Stimulated activated CD8-positive, alpha-beta memory T cell treated with anti-CD3 and anti-CD28 coated beads, Interleukin-2, amount 100 ng/mL, for 1 hour (primary cell): ENCODE results near the gene EGLN2.
"Not testable (repeated sequence)": the region's sequence is repeated elsewhere in the genome, so short reads cannot be mapped to it uniquely, and the experiment has no call there.

ENCODE experiments used
- DNase-seq, 2 donors: peaks; one replicate each; pipeline ENCODE4 v3.0.0-alpha.2; 2020; ENCODE audit warnings: low read depth in 2 of 2

The EGLN2 gene

GRCh38 chr19:40802300-40803169 lies 3.5 kb downstream of the EGLN2 start:
- DNase-seq, result no peak

- no peak for DNase-seq
These were observed 4.3 kb downstream of the EGLN2 start for GRCh38 chr19:40803170-40803856.

- peak in 1 of 2 donors; percentile 27 for DNase-seq
These were observed 5.1 kb downstream of the EGLN2 start for GRCh38 chr19:40803857-40804782.

- DNase-seq, result no peak
These were observed 5.8 kb downstream of the EGLN2 start for GRCh38 chr19:40804783-40805242.

- no peak for DNase-seq
These were observed 6.4 kb downstream of the EGLN2 start for GRCh38 chr19:40805258-40805868.

GRCh38 chr19:40806423-40807146 lies 7.6 kb downstream of the EGLN2 start:
- DNase-seq, result peak in 1 of 2 donors; percentile 58

GRCh38 chr19:40807147-40808020 lies 8.4 kb downstream of the EGLN2 start:
- DNase-seq, result no peak

- no peak for DNase-seq
These were observed 9.0 kb downstream of the EGLN2 start for GRCh38 chr19:40808021-40808325.

GRCh38 chr19:40808497-40808896 lies 9.5 kb downstream of the EGLN2 start:
- no peak for DNase-seq

GRCh38 chr19:40809358-40810086 lies 10.5 kb downstream of the EGLN2 start:
- DNase-seq, result no peak

GRCh38 chr19:40810160-40810559 lies 11.2 kb downstream of the EGLN2 start:
- DNase-seq, result no peak

GRCh38 chr19:40810649-40811408 lies 11.8 kb downstream of the EGLN2 start:
- DNase-seq, result not testable (repeated sequence)

GRCh38 chr19:40811478-40812341 lies 12.7 kb downstream of the EGLN2 start:
- DNase-seq, result no peak

GRCh38 chr19:40812571-40812970 lies 13.6 kb downstream of the EGLN2 start:
- DNase-seq, result not testable (repeated sequence)

- DNase-seq, result no peak
These were observed 14.2 kb downstream of the EGLN2 start for GRCh38 chr19:40813182-40813581.

- no peak for DNase-seq
These were observed 16.2 kb downstream of the EGLN2 start for GRCh38 chr19:40815223-40815622.
